ENCODE data around the gene ZFHX3. TPM values are rescaled to one million over a fixed set of nuclear protein-coding genes. Genes with fewer than 3 reads are reported as not detected.

Gene ZFHX3
- polyA plus RNA-seq, 1 donor (not counting 4 experiments of a cell fraction or from before 2014, with no cell fraction given) = 1.2 TPM

GRCh38 chr16:72940886-72941285 is 107.0 kb downstream of the ZFHX3 start:
- Histone ChIP-seq H3K4me3 (ENCODE audit: control insufficient read depth in 2 of 3, extremely low read depth in 1 of 3, insufficient read depth in 2 of 3, low read depth in 1 of 3, low read length in 3 of 3) (no peak overlapping the region), H3K27ac (ENCODE audit: control insufficient read depth, insufficient read depth, low read length) (no peak overlapping the region), H3K4me2 (ENCODE audit: control insufficient read depth, extremely low read depth, insufficient read depth, low read depth, low read length) (no peak overlapping the region), H4K20me1 (ENCODE audit: control insufficient read depth, extremely low read depth, insufficient read depth, low read length) (peaks cover 8% of the 10 kb centered on the region), H3K36me3 (ENCODE audit: control insufficient read depth in 2 of 2, extremely low read depth in 1 of 2, insufficient read depth in 2 of 2, low read length in 2 of 2) (peaks cover 0 to 2% of the 10 kb centered on the region in 2 experiments), H2AFZ (ENCODE audit: control insufficient read depth, low read length) (no peak overlapping the region), H3K27me3 (ENCODE audit: control insufficient read depth, extremely low read depth, insufficient read depth, low read length) (no peaks in the 10 kb centered on the region), H3K9ac (ENCODE audit: control insufficient read depth, extremely low read depth, insufficient read depth, low read length) (no peak overlapping the region), H3K9me1 (ENCODE audit: control insufficient read depth, extremely low read depth, insufficient read depth, low read length) (no peaks in the 10 kb centered on the region), H3K9me3 (ENCODE audit: control insufficient read depth, low read depth, low read length) (no peaks in the 10 kb centered on the region), H3K79me2 (ENCODE audit: control insufficient read depth, insufficient read depth, low read length) (no peaks in the 10 kb centered on the region), H3K4me1 (ENCODE audit: control insufficient read depth, extremely low read depth, insufficient read depth, low read length) (peaks cover 6% of the 10 kb centered on the region)
- dilution Hi-C loops (cut with MboI; ENCODE audit: extremely low pct_ligation_motif_present, low sequenced_read_pairs) = no loop called here
- FAIRE-seq (no peak), DNase-seq (ENCODE audit: low read depth, low spot score) (no peak)
- TF ChIP-seq CTCF (optimal IDR thresholded peaks at IDR 0.05 in 1 of 3, IDR thresholded peaks at IDR 0.05 in 1 of 3, conservative IDR thresholded peaks at IDR 0.05 in 1 of 3; ENCODE audit: extremely low read depth in 1 of 3, insufficient read depth in 2 of 3, low read length in 3 of 3) (no peak), EZH2 (IDR thresholded peaks at IDR 0.05; ENCODE audit: low read length) (no peak)

- no peak for FAIRE-seq
- DNase-seq (ENCODE audit: low read depth, low spot score) = no peak
- Histone ChIP-seq H2AFZ (ENCODE audit: control insufficient read depth, low read length) (no peak overlapping the region), H3K9me1 (ENCODE audit: control insufficient read depth, extremely low read depth, insufficient read depth, low read length) (no peaks in the 10 kb centered on the region), H3K9ac (ENCODE audit: control insufficient read depth, extremely low read depth, insufficient read depth, low read length) (no peak overlapping the region), H3K4me2 (ENCODE audit: control insufficient read depth, extremely low read depth, insufficient read depth, low read depth, low read length) (no peak overlapping the region), H3K4me1 (ENCODE audit: control insufficient read depth, extremely low read depth, insufficient read depth, low read length) (peaks cover 6% of the 10 kb centered on the region), H3K9me3 (ENCODE audit: control insufficient read depth, low read depth, low read length) (no peaks in the 10 kb centered on the region), H3K4me3 (ENCODE audit: control insufficient read depth in 2 of 3, extremely low read depth in 1 of 3, insufficient read depth in 2 of 3, low read depth in 1 of 3, low read length in 3 of 3) (no peak overlapping the region), H4K20me1 (ENCODE audit: control insufficient read depth, extremely low read depth, insufficient read depth, low read length) (peaks cover 8% of the 10 kb centered on the region), H3K79me2 (ENCODE audit: control insufficient read depth, insufficient read depth, low read length) (no peaks in the 10 kb centered on the region), H3K27ac (ENCODE audit: control insufficient read depth, insufficient read depth, low read length) (no peak overlapping the region), H3K27me3 (ENCODE audit: control insufficient read depth, extremely low read depth, insufficient read depth, low read length) (no peaks in the 10 kb centered on the region), H3K36me3 (ENCODE audit: control insufficient read depth in 2 of 2, extremely low read depth in 1 of 2, insufficient read depth in 2 of 2, low read length in 2 of 2) (peaks cover 0 to 2% of the 10 kb centered on the region in 2 experiments)
- dilution Hi-C loops (cut with MboI; ENCODE audit: extremely low pct_ligation_motif_present, low sequenced_read_pairs) = no loop called here
- TF ChIP-seq CTCF (optimal IDR thresholded peaks at IDR 0.05 in 1 of 3, IDR thresholded peaks at IDR 0.05 in 1 of 3, conservative IDR thresholded peaks at IDR 0.05 in 1 of 3; ENCODE audit: extremely low read depth in 1 of 3, insufficient read depth in 2 of 3, low read length in 3 of 3) = peak in 2 of 3 experiments; percentile 14 to 28
- no peak for TF ChIP-seq EZH2 (IDR thresholded peaks at IDR 0.05; ENCODE audit: low read length)
These were observed 108.7 kb downstream of the ZFHX3 start for GRCh38 chr16:72939247-72939646.
